Fibroblast of the aortic adventitia (primary cell): ENCODE data around the gene C8G. TPM values are rescaled to one million over a fixed set of nuclear protein-coding genes. Genes with fewer than 3 reads are reported as not detected.

Experiments
- DNase-seq: peaks from one replicate; pipeline ENCODE4 v3.0.0-alpha.2; 2010; ENCODE audit warnings: low read depth
- H3K4me3 ChIP-seq: 2 replicates; pipeline ENCODE4 v1.5.1; 2011; ENCODE audit warnings: low read depth, mild to moderate bottlenecking, control low read depth, low read length, moderate library complexity
- total RNA-seq: library from RNA; depleted of rRNA; stranded (reverse); fragments of >200 nt; gene quantifications from 2 replicates; pipeline ENCODE4 v1.2.3, GENCODE V29; 2012; ENCODE audit warnings: low replicate concordance
- TF ChIP-seq, protein P1 (sequence below): IDR thresholded peaks from 2 replicates; pipeline ENCODE4 v1.5.1; 2011; ENCODE audit warnings: mild to moderate bottlenecking, low read length, control low read depth, inconsistent platforms; ENCODE audit not compliant: insufficient read depth

The C8G gene
- total RNA-seq, 1 donor, result 0.36 TPM

DNA sequence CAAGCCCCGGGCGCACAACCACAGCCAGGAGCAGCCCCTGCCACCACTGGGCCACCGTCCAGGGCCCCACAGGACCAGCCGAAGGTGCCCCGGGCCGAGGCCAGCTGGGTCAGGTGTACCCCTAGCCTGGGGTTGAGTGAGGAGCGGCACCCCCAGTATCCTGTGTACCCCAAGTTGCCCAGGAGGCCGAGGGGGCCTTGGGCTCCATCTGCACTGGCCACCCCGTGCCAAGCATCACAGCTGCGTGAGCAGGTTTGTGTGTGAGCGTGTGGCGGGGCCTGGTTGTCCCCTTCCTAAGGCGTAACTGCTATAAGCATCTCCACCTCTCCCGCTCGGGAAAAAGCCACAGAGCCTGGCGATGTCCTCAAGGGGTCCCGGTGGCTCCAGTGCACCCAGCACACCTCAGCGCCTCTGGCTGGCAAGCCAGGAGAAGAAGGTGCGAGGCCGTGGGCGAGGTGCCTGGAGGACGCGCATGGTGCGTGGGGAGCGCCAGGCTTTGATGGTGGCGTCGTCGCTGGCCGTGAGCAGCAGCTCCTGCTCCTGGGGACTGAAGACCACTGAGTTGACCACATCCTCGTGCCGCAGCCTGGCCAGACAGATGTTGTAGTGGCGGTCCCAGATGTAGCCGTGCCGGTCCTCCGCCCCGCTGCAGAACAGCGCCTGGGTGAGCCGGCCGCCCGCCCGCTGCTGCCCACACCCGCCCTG is 4.4 kb upstream of the C8G start:
- no peak for DNase-seq
- TF ChIP-seq, protein P1, sequence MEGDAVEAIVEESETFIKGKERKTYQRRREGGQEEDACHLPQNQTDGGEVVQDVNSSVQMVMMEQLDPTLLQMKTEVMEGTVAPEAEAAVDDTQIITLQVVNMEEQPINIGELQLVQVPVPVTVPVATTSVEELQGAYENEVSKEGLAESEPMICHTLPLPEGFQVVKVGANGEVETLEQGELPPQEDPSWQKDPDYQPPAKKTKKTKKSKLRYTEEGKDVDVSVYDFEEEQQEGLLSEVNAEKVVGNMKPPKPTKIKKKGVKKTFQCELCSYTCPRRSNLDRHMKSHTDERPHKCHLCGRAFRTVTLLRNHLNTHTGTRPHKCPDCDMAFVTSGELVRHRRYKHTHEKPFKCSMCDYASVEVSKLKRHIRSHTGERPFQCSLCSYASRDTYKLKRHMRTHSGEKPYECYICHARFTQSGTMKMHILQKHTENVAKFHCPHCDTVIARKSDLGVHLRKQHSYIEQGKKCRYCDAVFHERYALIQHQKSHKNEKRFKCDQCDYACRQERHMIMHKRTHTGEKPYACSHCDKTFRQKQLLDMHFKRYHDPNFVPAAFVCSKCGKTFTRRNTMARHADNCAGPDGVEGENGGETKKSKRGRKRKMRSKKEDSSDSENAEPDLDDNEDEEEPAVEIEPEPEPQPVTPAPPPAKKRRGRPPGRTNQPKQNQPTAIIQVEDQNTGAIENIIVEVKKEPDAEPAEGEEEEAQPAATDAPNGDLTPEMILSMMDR, result no peak
- H3K4me3 ChIP-seq, result no peak overlapping the region

DNA sequence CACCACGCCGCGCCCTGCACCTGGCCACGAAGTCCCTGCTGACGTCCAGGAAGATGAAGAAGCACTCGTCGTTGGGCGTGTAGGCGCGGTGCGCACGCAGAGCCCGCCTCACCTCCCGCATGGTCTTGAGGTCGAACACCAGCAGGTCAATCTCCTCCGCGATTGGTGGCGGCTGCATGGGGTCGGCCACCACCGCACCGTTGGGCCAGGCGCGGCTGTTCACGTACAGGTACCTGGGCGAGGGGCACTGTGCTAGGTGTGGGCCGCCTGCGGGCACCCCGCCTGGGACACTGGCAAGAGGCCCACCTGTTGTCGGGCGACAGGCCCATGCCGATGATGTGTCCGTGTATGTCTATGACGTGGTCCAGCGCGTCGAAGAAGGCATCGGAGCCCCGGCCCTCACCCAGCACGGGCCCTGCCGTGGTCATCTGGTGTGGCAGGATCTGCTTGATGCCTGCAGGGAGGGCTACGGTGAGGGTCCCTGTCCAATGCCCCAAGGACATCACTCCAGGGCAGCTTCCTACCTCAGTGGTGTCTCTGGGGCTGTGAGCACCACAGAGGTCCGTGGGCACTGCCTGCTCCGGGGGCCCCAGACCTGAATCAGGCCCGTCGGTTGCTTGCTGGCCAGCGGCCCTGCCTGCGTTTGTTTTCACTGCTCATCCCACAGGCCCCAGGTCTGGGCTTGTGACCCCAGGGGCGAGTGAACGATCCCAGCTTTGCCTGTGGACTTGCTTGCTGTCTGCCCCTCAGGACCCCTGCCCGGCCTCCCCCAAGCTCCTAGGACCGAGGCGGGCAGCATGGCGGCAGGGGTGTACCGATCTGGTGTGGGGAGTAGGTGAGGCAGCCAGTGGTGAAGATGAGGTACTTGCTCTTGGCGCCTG is 3.6 kb upstream of the C8G start:
- H3K4me3 ChIP-seq, result no peak overlapping the region
- TF ChIP-seq, protein P1, result no peak
- no peak for DNase-seq

DNA sequence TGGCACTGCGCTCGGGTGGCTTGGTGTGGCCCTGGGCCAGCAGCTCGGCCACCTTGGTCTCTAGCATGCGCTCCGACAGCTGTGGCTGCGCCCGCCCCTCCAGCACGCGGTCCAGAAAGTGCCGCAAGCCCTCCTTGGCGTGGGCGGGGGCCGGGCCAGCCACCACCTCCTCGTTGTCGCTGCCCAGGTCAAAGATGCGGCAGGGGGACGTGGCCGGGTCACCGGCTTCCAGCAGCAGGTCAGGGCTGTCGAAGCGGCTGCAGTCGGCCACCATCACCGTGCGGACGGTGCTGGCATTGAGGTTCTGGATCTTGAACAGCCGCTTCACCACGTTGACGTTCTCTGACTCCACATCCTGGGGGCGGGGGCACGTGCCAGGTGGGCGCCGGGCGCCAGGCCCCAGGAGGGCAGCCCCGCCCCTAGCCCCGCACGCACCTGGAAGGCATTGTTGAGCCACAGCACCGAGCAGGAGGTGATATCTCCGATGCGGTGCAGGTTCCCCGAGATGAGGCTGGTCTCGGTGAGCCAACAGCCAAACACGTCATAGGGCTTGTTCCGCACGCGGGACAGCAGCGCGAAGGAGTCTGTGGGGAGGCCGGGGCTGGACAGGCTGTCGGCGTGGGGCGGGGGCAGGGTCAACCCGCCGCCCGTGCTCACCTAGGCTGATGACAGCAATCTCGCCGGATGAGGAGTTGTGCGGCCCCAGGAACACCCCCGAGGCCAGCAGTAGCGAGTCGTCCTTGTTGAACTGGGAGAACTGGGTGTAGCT is 2.7 kb upstream of the C8G start:
- peak overlapping the region; percentile 14 for H3K4me3 ChIP-seq
- TF ChIP-seq, protein P1, result no peak
- DNase-seq, result no peak

DNA sequence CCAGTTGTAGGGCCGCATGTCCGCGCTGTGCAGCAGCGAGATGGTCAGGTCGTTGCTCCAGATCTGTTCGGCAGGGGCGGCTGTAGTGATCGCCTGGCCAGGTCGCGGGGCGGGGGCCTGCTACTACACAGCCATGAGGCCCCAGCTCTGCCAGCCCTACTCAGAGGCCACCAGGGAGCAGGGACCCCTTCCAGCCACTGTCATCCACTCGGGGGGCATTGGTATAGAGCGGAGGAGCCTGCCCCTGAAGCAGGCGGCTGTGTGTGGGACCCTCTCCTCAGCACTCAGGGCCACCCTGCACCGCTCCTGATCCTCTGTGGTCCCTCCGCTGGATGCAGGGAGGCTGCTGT is 2.2 kb upstream of the C8G start:
- TF ChIP-seq, protein P1, result no peak
- no peak for DNase-seq
- H3K4me3 ChIP-seq, result peak overlapping the region; percentile 83

DNA sequence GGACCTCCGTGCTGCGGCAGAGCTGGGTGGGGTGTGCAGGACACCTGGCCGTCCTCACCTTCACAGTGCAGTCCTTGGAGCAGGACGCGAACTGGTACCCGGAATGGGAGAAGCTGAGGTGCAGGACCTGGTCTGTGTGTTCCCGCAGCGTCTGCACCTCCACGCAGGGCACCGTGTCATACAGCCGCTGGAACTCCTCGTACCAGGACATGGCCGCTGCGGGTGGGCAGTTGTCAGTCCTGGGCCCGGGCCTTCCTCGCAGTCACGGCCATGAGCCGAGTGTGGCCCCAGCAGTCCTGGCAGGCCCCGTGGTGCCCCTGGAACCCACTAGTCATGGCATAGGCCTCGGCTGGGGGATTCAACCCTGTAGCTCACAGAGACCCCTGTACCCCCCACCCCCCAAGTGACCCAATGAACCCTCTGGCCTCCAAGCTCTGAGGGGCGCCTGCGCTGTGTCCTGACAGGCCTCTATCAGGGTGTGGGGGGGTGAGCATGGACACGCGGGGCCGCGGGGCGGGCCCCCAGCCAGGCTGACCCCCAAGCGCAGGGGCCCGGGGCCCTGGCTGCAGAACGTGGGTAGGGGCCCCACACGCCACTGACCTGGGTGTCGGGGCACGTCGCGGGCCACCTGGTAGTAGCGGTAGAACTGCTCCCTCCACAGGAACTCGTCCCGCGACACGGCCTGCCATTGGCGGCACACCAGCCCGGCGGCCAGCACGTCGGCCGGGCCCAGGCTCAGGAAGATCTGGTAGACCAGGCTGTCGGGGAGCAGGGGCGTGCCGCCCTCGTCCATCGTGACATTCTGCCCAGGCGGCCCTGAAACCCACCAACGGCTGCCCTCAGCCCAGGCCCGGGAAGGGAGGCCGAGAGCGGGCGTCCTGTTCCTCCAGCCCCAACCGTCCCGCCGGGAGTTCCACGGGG is 1.5 kb upstream of the C8G start:
- TF ChIP-seq, protein P1, result no peak
- DNase-seq, result peak; percentile 16

DNA sequence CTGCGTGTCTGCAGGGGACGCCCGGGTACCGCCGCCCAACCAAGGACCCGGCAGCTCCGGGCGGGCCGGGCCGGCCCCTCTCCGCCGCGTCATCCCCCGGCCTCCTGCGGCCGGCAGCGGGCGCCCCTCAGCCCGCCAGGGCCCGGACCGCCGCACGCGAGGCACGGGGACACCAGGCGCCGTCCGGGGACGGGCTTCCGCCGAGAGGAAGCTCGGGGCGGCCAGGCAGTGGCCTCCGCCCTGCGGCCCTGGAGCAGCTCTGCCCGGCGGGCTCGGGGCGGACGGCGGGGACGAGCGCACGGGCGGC is 878 bp upstream of the C8G start:
- peak; percentile 44 for DNase-seq
- peak overlapping the region; percentile 83 for H3K4me3 ChIP-seq
- TF ChIP-seq, protein P1, result no peak

More for the DNA sequence above, 1.5 kb upstream of the C8G start:
- H3K4me3 ChIP-seq, result peak overlapping the region; percentile 83
